HEK293 (cell line): ENCODE measurements around the gene CLEC2A.

Experiments used
- CTCF ChIA-PET: fragments of 350-600 bp; formaldehyde crosslinking; extraction: SDS; loops from one replicate; lab custom pipeline; 2021; ENCODE audit warnings: antibody characterized with exemption; lab: Yijun Ruan, JAX
- POLR2A ChIA-PET: fragments of 300-600 bp; formaldehyde crosslinking; extraction: SDS; loops from one replicate; lab custom pipeline; 2020; ENCODE audit warnings: antibody characterized with exemption, inconsistent platforms; lab: Yijun Ruan, JAX
- H3K27ac ChIP-seq: fragments of 200-500 bp; sonication (Bioruptor generic); 2 replicates; pipeline ENCODE4 v1.5.1; 2014; ENCODE audit warnings: low read depth, low read length, control low read depth, inconsistent platforms; ENCODE audit errors: extremely low read depth
- H3K36me3 ChIP-seq, 2 experiments: fragments of 200-500 bp in 1 of 2; sonication (Bioruptor generic) in 1 of 2; 1 replicate in 1 of 2; 2 replicates in 1 of 2; pipeline ENCODE4 v1.5.1; 2014 to 2017; ENCODE audit warnings: inconsistent platforms in 2 of 2, low read length in 2 of 2; ENCODE audit not compliant: control insufficient read depth in 2 of 2, insufficient read depth in 1 of 2
- H3K4me1 ChIP-seq: fragments of 200-500 bp; sonication (Bioruptor generic); 2 replicates; pipeline ENCODE4 v1.5.1; 2014; ENCODE audit warnings: mild to moderate bottlenecking, low read length, inconsistent platforms; ENCODE audit not compliant: control insufficient read depth, insufficient read depth
- H3K4me3 ChIP-seq: 2 replicates; pipeline ENCODE4 v1.5.1; 2011; ENCODE audit warnings: low read depth, mild to moderate bottlenecking, control low read depth, low read length, moderate library complexity
- H3K9me3 ChIP-seq: fragments of 200-500 bp; sonication (Bioruptor generic); 2 replicates; pipeline ENCODE4 v1.5.1; 2014; ENCODE audit warnings: low read depth, low read length, inconsistent platforms; ENCODE audit not compliant: control insufficient read depth, insufficient read depth
- GLI4 ChIP-seq: fragments of 450-650 bp; formaldehyde crosslinking; IDR thresholded peaks from 2 replicates; pipeline ENCODE4 v1.5.1; 2016; ENCODE audit warnings: missing biosample characterization, missing genetic modification characterization
- GLIS2 ChIP-seq: fragments of 450-650 bp; formaldehyde crosslinking; IDR thresholded peaks from 2 replicates; pipeline ENCODE4 v1.5.1; 2016; ENCODE audit warnings: missing biosample characterization, missing genetic modification characterization
- INSM2 ChIP-seq: fragments of 450-650 bp; formaldehyde crosslinking; IDR thresholded peaks from 2 replicates; pipeline ENCODE4 v1.5.1; 2016; ENCODE audit warnings: missing biosample characterization, missing genetic modification characterization
- MEIS1 ChIP-seq: sonication (generic); formaldehyde crosslinking; IDR thresholded peaks from 2 replicates; pipeline ENCODE4 v1.8.1; 2022; ENCODE audit warnings: missing genetic modification reagents, mild to moderate bottlenecking, borderline replicate concordance
- RBAK ChIP-seq: fragments of 450-650 bp; formaldehyde crosslinking; IDR thresholded peaks from 2 replicates; pipeline ENCODE4 v1.5.1; 2016; ENCODE audit warnings: missing biosample characterization, missing genetic modification characterization
- REST ChIP-seq: fragments of 450-650 bp; formaldehyde crosslinking; IDR thresholded peaks from 2 replicates; pipeline ENCODE4 v1.5.1; 2016; ENCODE audit warnings: missing biosample characterization, missing genetic modification characterization
- SCRT1 ChIP-seq: fragments of 450-650 bp; formaldehyde crosslinking; IDR thresholded peaks from 2 replicates; pipeline ENCODE4 v1.5.1; 2016; ENCODE audit warnings: missing biosample characterization, missing genetic modification characterization, borderline replicate concordance
- TRIM28 ChIP-seq: IDR thresholded peaks from 2 replicates; pipeline ENCODE4 v1.6.1; 2011; ENCODE audit warnings: low read length, control low read depth, borderline replicate concordance
- WT1 ChIP-seq: fragments of 450-650 bp; formaldehyde crosslinking; IDR thresholded peaks from 2 replicates; pipeline ENCODE4 v1.5.1; 2016; ENCODE audit warnings: missing biosample characterization, missing genetic modification characterization
- YY1 ChIP-seq: fragments of 450-650 bp; formaldehyde crosslinking; IDR thresholded peaks from 2 replicates; pipeline ENCODE4 v1.5.1; 2018; ENCODE audit warnings: missing biosample characterization, missing genetic modification characterization
- ZBTB6 ChIP-seq: fragments of 450-650 bp; formaldehyde crosslinking; IDR thresholded peaks from 2 replicates; pipeline ENCODE4 v1.5.1; 2017; ENCODE audit warnings: missing biosample characterization, missing genetic modification characterization
- ZNF138 ChIP-seq: fragments of 450-650 bp; formaldehyde crosslinking; IDR thresholded peaks from 2 replicates; pipeline ENCODE4 v1.5.1; 2016; ENCODE audit warnings: missing biosample characterization, missing genetic modification characterization, borderline replicate concordance
- ZNF202 ChIP-seq: fragments of 450-650 bp; formaldehyde crosslinking; IDR thresholded peaks from 2 replicates; pipeline ENCODE4 v1.5.1; 2016; ENCODE audit warnings: missing biosample characterization, missing genetic modification characterization, borderline replicate concordance
- ZNF391 ChIP-seq: fragments of 450-650 bp; formaldehyde crosslinking; IDR thresholded peaks from 2 replicates; pipeline ENCODE4 v1.5.1; 2016; ENCODE audit warnings: low read depth, missing biosample characterization, missing genetic modification characterization, borderline replicate concordance
- ZNF521 ChIP-seq: fragments of 450-650 bp; formaldehyde crosslinking; IDR thresholded peaks from 2 replicates; pipeline ENCODE4 v1.5.1; 2017; ENCODE audit warnings: missing biosample characterization, mild to moderate bottlenecking, missing genetic modification characterization
- ZNF529 ChIP-seq: fragments of 450-650 bp; formaldehyde crosslinking; IDR thresholded peaks from 2 replicates; pipeline ENCODE4 v1.5.1; 2017; ENCODE audit warnings: missing genetic modification characterization, missing biosample characterization; ENCODE audit not compliant: insufficient replicate concordance
- ZNF555 ChIP-seq: fragments of 450-650 bp; formaldehyde crosslinking; conservative IDR thresholded peaks from 2 replicates; pipeline ENCODE4 v1.5.1; 2017; ENCODE audit warnings: missing biosample characterization, mild to moderate bottlenecking, missing genetic modification characterization, inconsistent platforms
- ZNF571 ChIP-seq: fragments of 450-650 bp; formaldehyde crosslinking; IDR thresholded peaks from 2 replicates; pipeline ENCODE4 v1.5.0; 2017; ENCODE audit warnings: missing biosample characterization, missing genetic modification characterization
- ZNF580 ChIP-seq: fragments of 450-650 bp; formaldehyde crosslinking; IDR thresholded peaks from 2 replicates; pipeline ENCODE4 v1.5.1; 2016; ENCODE audit warnings: missing biosample characterization, missing genetic modification characterization
- ZNF585B ChIP-seq: fragments of 450-650 bp; formaldehyde crosslinking; IDR thresholded peaks from 2 replicates; pipeline ENCODE4 v1.5.1; 2016; ENCODE audit warnings: missing biosample characterization, missing genetic modification characterization
- ZNF596 ChIP-seq: fragments of 450-650 bp; IDR thresholded peaks from 2 replicates; pipeline ENCODE4 v1.5.0; 2018; ENCODE audit warnings: missing biosample characterization, mild to moderate bottlenecking, missing genetic modification characterization, moderate library complexity
- ZNF624 ChIP-seq: fragments of 450-650 bp; formaldehyde crosslinking; IDR thresholded peaks from 2 replicates; pipeline ENCODE4 v1.5.1; 2017; ENCODE audit warnings: missing biosample characterization, missing genetic modification characterization
- ZNF645 ChIP-seq: fragments of 450-650 bp; formaldehyde crosslinking; IDR thresholded peaks from 2 replicates; pipeline ENCODE4; 2016; ENCODE audit warnings: missing biosample characterization, missing genetic modification characterization
- ZNF654 ChIP-seq: fragments of 450-650 bp; formaldehyde crosslinking; IDR thresholded peaks from 2 replicates; pipeline ENCODE4 v1.5.1; 2016; ENCODE audit warnings: low read depth, missing biosample characterization, missing genetic modification characterization
- ZNF660 ChIP-seq: fragments of 450-650 bp; IDR thresholded peaks from 2 replicates; pipeline ENCODE4 v1.5.1; 2018; ENCODE audit warnings: missing biosample characterization, mild to moderate bottlenecking, missing genetic modification characterization
- ZNF76 ChIP-seq: fragments of 450-650 bp; formaldehyde crosslinking; IDR thresholded peaks from 2 replicates; pipeline ENCODE4; 2016; ENCODE audit warnings: low read depth, missing biosample characterization, missing genetic modification characterization, borderline replicate concordance
- ZNF792 ChIP-seq: fragments of 450-650 bp; formaldehyde crosslinking; IDR thresholded peaks from 2 replicates; pipeline ENCODE4 v1.5.1; 2016; ENCODE audit warnings: missing biosample characterization, missing genetic modification characterization
- ZSCAN16 ChIP-seq: fragments of 450-650 bp; formaldehyde crosslinking; IDR thresholded peaks from 2 replicates; pipeline ENCODE4 v1.5.1; 2016; ENCODE audit warnings: missing biosample characterization, missing genetic modification characterization

Gene CLEC2A

GRCh38 chr12:9961106-9961505, 28.9 kb upstream of the CLEC2A start:
- CTCF ChIA-PET: interaction anchor here (0.7 kb wide), 1 partner anchor 49 kb away, joined by 5 read pairs; the partner anchor contains the start of gene CLEC12B
- H3K9me3 ChIP-seq: no peaks in the 10 kb centered on the region
- no peak for TF ChIP-seq RBAK (tag by site-specific recombination)
- no peak for TF ChIP-seq ZNF624
- TF ChIP-seq WT1 (tag by site-specific recombination): no peak
- TF ChIP-seq ZBTB6 (tag by site-specific recombination): no peak
- TF ChIP-seq, all 188 proteins: peak for 0
- H3K4me1 ChIP-seq: no peaks in the 10 kb centered on the region
- POLR2A ChIA-PET: no interaction called here
- no peaks in the 10 kb centered on the region for H3K36me3 ChIP-seq
- no peak overlapping the region for H3K4me3 ChIP-seq
- no peak overlapping the region for H3K27ac ChIP-seq

- ChIA-PET CTCF (no interaction called here), POLR2A (no interaction called here)
- Histone ChIP-seq H3K36me3 (no peaks in the 10 kb centered on the region), H3K4me3 (no peak overlapping the region), H3K4me1 (no peaks in the 10 kb centered on the region), H3K9me3 (no peaks in the 10 kb centered on the region), H3K27ac (no peak overlapping the region)
- no peak for TF ChIP-seq ZNF571 (tag by site-specific recombination)
- TF ChIP-seq GLIS2 (tag by site-specific recombination): no peak
- TF ChIP-seq ZNF580 (tag by site-specific recombination): no peak
- TF ChIP-seq ZNF645 (tag by site-specific recombination): no peak
- TF ChIP-seq ZNF529: no peak
- TF ChIP-seq ZNF660 (tag by site-specific recombination): no peak
- TF ChIP-seq ZNF792 (tag by site-specific recombination): no peak
- TF ChIP-seq ZNF585B (tag by site-specific recombination): no peak
- TF ChIP-seq ZNF521 (tag by site-specific recombination): no peak
- no peak for TF ChIP-seq ZNF138 (tag by site-specific recombination)
- no peak for TF ChIP-seq TRIM28
- TF ChIP-seq ZNF76 (tag by site-specific recombination): no peak
- no peak for TF ChIP-seq ZNF391 (tag by site-specific recombination)
- no peak for TF ChIP-seq ZNF654 (tag by site-specific recombination)
- no peak for TF ChIP-seq ZSCAN16
- no peak for TF ChIP-seq ZNF202 (tag by site-specific recombination)
- TF ChIP-seq YY1 (tag by site-specific recombination): no peak
- no peak for TF ChIP-seq SCRT1
These were observed 28.4 kb upstream of the CLEC2A start for GRCh38 chr12:9960590-9960989.

- no peaks in the 10 kb centered on the region for H3K9me3 ChIP-seq
- no peak overlapping the region for H3K4me3 ChIP-seq
- TF ChIP-seq REST: no peak
- TF ChIP-seq ZNF596 (tag by site-specific recombination): no peak
- no peak for TF ChIP-seq MEIS1 (CRISPR knock-in tag)
- no peak for TF ChIP-seq GLI4 (tag by site-specific recombination)
- no peak for TF ChIP-seq INSM2 (tag by site-specific recombination)
- no peak for TF ChIP-seq ZNF555
These were observed 25.7 kb upstream of the CLEC2A start for GRCh38 chr12:9957834-9958233.

More at GRCh38 chr12:9957834-9958233, 25.7 kb upstream of the CLEC2A start:
- POLR2A ChIA-PET: no interaction called here
- Histone ChIP-seq H3K36me3 (no peaks in the 10 kb centered on the region), H3K27ac (no peak overlapping the region), H3K4me1 (no peaks in the 10 kb centered on the region)
- CTCF ChIA-PET: no interaction called here
